Mucosa of rectum (tissue), 2 donors: ENCODE data around the gene KCNMB2.

Experiments
- H3K27ac ChIP-seq, 2 donors: one replicate each; pipeline ENCODE4 v1.7.0; 2013; ENCODE audit warnings: inconsistent platforms in 2 of 2, low read depth in 2 of 2, low read length in 2 of 2
- H3K27me3 ChIP-seq, 2 donors: one replicate each; pipeline ENCODE4 v1.7.0; 2013; ENCODE audit warnings: low read length in 2 of 2; ENCODE audit not compliant: control insufficient read depth in 2 of 2, insufficient read depth in 2 of 2
- H3K36me3 ChIP-seq, 2 donors: one replicate each; pipeline ENCODE4 v1.7.0; 2013; ENCODE audit warnings: low read length in 2 of 2; ENCODE audit not compliant: control insufficient read depth in 2 of 2, insufficient read depth in 2 of 2
- H3K4me1 ChIP-seq, 2 donors: one replicate each; pipeline ENCODE4 v1.7.0; 2013; ENCODE audit warnings: low read length in 2 of 2, mild to moderate bottlenecking in 1 of 2; ENCODE audit not compliant: control insufficient read depth in 2 of 2, insufficient read depth in 2 of 2
- H3K4me3 ChIP-seq, 2 donors: one replicate each; pipeline ENCODE4 v1.7.0; 2013; ENCODE audit warnings: low read length in 2 of 2
- H3K9ac ChIP-seq, 2 donors: one replicate each; pipeline ENCODE4 v1.7.0; 2013; ENCODE audit warnings: low read length in 2 of 2, low read depth in 1 of 2, mild to moderate bottlenecking in 1 of 2
- H3K9me3 ChIP-seq, 2 donors: one replicate each; pipeline ENCODE4 v1.7.0; 2013; ENCODE audit warnings: low read length in 2 of 2; ENCODE audit not compliant: control insufficient read depth in 2 of 2
- donor health status: healthy.
- donor health status: Normal muscosa, but diverticular disease.

KCNMB2 gene

DNA sequence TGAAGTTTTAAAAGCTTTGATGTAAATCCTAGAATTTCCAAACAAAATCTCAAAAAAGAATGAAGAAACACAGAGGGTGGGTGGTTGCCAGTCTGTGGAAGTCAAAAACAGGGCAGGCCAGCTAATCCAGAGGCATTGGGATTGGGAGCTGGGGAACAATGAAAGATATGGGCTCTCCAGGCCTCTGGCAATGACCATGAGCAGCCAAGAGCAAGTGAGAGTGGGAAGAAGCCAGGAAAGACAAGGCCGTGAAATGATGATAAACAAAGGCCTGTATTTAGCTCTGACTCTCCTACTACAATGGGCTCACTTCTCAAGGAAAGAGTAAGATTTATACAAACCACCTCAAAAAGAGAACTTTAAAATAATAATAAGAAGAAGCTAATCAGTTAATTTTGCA is 286.9 kb downstream of the KCNMB2 start:
- Histone ChIP-seq H3K27ac (no peak overlapping the region), H3K4me3 (no peak overlapping the region), H3K36me3 (no peaks in the 10 kb centered on the region), H3K4me1 (no peaks in the 10 kb centered on the region), H3K27me3 (no peaks in the 10 kb centered on the region), H3K9ac (no peak overlapping the region), H3K9me3 (no peaks in the 10 kb centered on the region)

DNA sequence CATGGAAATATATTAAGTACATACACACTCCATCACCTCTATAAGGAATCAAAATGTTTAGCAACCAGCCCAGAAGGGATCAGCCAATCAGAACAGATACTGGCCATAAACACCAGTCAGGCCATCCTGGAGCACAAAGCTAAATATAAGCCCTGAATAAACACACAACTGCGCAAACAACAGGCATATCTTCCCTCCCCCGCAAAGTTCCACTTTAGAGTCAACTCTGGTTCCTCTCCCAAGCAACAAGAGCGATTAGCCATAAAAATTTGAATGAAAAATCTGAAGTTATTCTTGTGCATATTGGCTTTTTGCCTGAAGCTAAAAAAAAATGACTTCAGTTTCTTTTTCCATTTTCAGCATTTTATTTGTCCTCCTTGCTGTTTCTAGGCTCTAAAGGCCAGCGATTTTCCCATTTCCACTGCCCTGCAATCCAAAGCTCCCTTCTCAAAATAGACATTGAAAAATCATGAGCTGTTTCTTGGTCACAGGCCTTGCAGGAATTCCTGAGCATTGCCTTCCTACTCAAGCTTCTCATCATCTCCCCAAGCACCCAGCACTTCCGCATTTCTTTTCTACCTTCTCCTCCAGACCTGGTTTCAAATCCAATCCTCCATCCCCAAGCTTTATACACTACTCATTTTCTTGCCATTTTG is 287.5 kb downstream of the KCNMB2 start:
- Histone ChIP-seq H3K4me3 (no peak overlapping the region), H3K27ac (no peak overlapping the region), H3K36me3 (no peaks in the 10 kb centered on the region), H3K9me3 (no peaks in the 10 kb centered on the region), H3K4me1 (no peaks in the 10 kb centered on the region), H3K9ac (no peak overlapping the region), H3K27me3 (no peaks in the 10 kb centered on the region)

DNA sequence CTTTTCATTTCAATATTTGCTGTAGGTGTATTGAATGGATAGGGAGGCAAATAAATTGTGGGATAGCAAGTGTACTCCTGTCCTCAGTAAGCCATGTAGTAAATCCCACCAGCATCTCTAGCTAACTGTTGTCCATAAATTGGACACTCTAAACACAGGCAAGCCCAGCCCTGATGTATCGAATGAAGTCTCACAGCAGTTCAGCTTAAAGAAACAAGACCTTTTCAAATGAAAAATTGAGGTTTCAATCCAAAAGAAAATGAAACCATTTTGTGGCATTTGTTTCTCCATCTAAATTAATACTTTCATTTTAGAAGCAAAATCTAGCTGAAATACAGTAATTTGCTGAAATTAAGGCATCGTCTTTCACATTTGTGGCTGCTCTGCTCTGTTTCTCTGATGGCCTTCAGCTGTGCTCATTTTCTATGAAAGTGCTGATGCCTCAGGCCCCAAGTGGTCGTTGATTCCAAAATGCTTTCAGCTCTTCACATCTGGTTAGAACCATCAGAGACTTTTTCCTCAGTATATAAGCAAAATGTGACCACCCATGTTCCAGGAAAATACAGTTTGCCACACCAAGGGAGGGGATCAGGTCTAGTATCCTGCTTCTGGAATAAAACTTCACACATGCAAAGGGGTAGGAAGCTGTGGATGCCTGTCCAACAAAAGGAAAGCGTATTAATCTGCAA is 290.3 kb downstream of the KCNMB2 start:
- Histone ChIP-seq H3K27me3 (no peaks in the 10 kb centered on the region), H3K4me3 (no peak overlapping the region), H3K9me3 (no peaks in the 10 kb centered on the region), H3K27ac (no peak overlapping the region), H3K9ac (no peak overlapping the region), H3K4me1 (no peaks in the 10 kb centered on the region), H3K36me3 (no peaks in the 10 kb centered on the region)

DNA sequence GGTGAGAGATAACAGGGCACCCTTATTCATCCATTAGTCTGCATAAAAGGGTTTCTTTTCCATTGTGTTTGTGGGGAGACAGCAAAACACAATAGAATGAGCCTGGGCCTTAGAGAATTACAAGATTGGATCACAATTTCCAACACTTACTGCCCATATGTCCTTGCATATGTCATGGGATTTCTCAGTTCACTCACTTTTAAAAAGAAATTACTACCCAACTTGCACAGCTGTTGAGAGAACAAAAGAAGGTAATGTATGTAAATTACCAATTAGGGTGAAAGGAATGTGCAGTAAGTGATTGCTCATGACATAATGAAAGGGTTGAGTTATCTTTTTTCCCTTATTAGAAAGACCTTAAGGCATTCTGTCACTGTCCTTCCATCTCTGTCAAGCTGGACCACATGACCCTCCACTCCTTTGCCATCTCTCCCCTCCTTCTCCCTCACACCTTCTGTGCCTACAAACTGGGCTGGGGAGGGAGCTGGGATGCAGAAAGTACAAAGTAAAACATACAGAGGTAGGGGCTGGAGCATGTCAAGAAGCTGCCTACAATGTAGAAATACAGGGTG is 291.1 kb downstream of the KCNMB2 start:
- no peaks in the 10 kb centered on the region for H3K27me3 ChIP-seq
- no peaks in the 10 kb centered on the region for H3K9me3 ChIP-seq
- no peak overlapping the region for H3K4me3 ChIP-seq
- no peak overlapping the region for H3K27ac ChIP-seq
- H3K9ac ChIP-seq = no peak overlapping the region
- no peaks in the 10 kb centered on the region for H3K36me3 ChIP-seq
- no peaks in the 10 kb centered on the region for H3K4me1 ChIP-seq

DNA sequence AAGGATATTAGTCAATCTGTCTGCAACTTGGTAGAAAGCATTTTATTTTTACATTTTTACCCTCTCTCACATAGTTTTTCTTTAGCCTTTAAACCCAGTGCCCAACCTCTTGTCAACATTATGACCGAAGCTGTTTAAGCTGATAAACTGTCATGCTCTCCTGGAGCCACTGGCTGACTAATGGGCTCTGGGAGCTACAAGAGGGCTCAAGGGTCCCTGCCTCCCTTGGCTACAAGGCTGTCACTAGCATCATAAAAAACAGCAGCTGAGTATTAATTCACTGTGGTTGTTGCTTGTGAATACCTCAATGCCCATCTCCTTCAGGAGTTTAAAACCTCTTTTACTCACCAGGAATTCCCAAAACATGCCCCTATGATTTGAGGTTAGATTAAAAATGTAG is 297.5 kb downstream of the KCNMB2 start:
- no peaks in the 10 kb centered on the region for H3K4me1 ChIP-seq
- H3K4me3 ChIP-seq = no peak overlapping the region
- no peak overlapping the region for H3K27ac ChIP-seq
- H3K27me3 ChIP-seq = no peaks in the 10 kb centered on the region
- H3K9me3 ChIP-seq = no peaks in the 10 kb centered on the region
- no peaks in the 10 kb centered on the region for H3K36me3 ChIP-seq
- H3K9ac ChIP-seq = no peak overlapping the region

DNA sequence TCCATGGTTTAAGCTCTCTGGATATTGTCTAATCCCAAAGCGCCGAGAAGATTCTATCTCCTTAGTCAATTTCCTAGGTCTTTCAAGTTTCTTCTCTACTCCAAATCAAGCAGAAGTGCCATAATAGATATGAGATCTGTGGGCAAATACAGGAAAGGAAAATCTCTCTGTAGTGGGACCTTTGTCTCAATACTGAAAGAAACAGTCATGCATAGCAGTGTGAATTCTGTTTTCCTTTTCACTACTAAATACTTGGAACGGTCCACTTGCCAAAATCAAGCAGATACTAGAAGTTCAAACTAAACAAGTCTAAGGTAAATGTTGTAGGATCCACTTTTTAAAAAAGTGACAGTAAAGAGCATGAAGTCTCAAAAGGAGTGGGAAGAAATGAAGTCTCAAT is 298.8 kb downstream of the KCNMB2 start:
- H3K9me3 ChIP-seq = no peaks in the 10 kb centered on the region
- H3K9ac ChIP-seq = no peak overlapping the region
- H3K4me3 ChIP-seq = no peak overlapping the region
- no peaks in the 10 kb centered on the region for H3K27me3 ChIP-seq
- no peak overlapping the region for H3K27ac ChIP-seq
- H3K36me3 ChIP-seq = no peaks in the 10 kb centered on the region
- no peaks in the 10 kb centered on the region for H3K4me1 ChIP-seq

DNA sequence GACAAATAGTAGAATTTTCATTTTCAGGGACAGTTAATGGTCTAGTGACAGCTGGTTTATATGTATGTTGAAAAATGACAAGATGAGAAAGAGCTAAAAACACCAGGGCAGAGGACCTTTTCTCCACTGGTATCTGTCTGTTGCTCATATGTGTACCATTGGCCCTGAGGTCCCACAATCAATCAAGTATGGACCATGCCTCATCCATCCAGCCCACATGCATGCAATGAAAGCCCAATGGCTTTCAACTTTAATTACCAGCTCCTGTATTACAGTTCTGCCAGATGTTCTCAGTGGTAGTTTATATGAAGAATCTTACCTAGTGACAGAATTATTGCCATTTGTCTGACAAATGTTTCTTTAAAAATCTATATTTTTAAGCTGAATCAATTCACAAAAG is 301.3 kb downstream of the KCNMB2 start:
- Histone ChIP-seq H3K27ac (no peak overlapping the region), H3K4me3 (no peak overlapping the region), H3K27me3 (no peaks in the 10 kb centered on the region), H3K9me3 (no peaks in the 10 kb centered on the region), H3K9ac (no peak overlapping the region), H3K36me3 (no peaks in the 10 kb centered on the region), H3K4me1 (no peaks in the 10 kb centered on the region)

DNA sequence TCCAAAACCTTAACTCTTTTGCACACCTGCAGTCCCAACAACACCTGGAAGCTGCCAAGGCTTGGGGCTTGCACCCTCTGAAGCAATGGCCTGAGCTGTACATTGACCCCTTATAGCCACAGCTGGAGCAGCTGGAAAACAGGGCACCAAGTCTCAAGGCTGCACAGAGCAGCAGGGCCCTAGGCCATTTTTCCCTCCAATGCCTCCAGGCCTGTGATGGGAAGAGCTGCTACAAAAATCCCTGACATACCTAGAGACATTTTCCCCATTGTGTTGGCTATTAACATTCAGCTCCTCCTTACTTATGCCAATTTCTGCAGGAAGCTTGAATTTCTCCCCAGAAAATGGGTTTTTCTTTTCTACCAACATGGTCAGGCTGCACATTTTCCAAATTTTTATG is 304.4 kb downstream of the KCNMB2 start:
- Histone ChIP-seq H3K27me3 (no peaks in the 10 kb centered on the region), H3K4me1 (no peaks in the 10 kb centered on the region), H3K36me3 (no peaks in the 10 kb centered on the region), H3K27ac (no peak overlapping the region), H3K4me3 (no peak overlapping the region), H3K9ac (no peak overlapping the region), H3K9me3 (no peaks in the 10 kb centered on the region)

DNA sequence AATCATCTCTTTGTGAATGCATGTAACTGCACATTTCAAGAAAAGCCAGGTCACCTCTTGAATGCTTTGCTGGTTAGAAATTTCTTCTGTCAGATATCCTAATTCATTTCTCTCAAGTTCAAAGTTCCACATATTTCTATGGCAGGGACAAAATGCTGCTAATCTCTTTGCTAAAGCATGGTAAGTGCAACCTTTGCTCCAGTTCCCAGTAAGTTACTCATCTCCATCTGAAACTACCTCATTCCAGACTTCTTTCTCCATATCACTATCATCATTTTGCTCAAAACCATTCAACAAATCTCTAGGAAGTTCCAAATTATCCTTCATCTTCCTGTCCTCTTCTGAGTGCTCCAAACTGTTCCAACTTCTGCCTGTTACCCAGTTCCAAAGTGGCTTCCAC is 304.8 kb downstream of the KCNMB2 start:
- no peak overlapping the region for H3K9ac ChIP-seq
- H3K36me3 ChIP-seq = no peaks in the 10 kb centered on the region
- no peak overlapping the region for H3K4me3 ChIP-seq
- no peak overlapping the region for H3K27ac ChIP-seq
- no peaks in the 10 kb centered on the region for H3K9me3 ChIP-seq
- H3K27me3 ChIP-seq = no peaks in the 10 kb centered on the region
- no peaks in the 10 kb centered on the region for H3K4me1 ChIP-seq

DNA sequence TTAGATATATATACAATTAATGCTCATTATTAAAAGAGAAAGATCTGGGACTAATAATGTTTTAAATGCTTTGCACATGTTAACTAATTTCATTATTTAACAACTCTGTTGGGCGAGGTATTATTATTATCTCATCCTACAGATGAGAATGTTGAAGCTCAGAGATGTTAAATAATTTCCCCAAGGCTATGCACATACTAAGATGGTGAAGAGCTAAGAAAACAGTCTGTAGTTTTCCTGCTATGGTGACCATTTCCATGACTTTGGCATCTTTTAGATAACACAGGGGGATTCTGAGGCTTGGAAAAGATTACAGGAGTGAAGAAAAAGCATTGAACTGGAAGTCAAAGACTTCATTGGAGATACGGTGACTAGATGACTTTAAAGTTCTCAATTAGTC is 308.7 kb downstream of the KCNMB2 start:
- Histone ChIP-seq H3K4me3 (no peak overlapping the region), H3K27me3 (no peaks in the 10 kb centered on the region), H3K9ac (no peak overlapping the region), H3K4me1 (no peaks in the 10 kb centered on the region), H3K27ac (no peak overlapping the region), H3K36me3 (no peaks in the 10 kb centered on the region), H3K9me3 (no peaks in the 10 kb centered on the region)
